Raji (cell line): Measurements from ENCODE around the gene TNFRSF18.

ENCODE experiments used
- POLR2A ChIP-seq: IDR thresholded peaks from 2 replicates; pipeline ENCODE4 v1.6.1; 2011; ENCODE audit warnings: low read depth, low read length, control low read depth; ENCODE audit not compliant: insufficient read depth

TNFRSF18 gene

DNA sequence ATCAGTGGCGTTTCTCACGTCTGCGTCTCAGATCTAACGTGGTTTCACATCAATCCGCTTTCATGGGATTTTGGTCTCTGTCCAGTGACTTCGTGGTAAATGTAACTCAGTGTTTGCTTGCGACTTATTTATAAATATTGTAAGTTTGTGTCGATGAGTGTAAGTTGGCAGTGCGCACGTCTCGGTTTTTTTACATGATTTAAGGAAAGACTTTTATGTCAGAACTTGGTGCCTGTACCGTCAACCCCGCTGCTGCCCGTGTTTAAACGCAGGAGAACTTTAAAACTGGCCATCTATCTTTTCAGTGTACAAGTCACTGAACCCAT is 27.1 kb upstream of the TNFRSF18 start:
- no peak for TF ChIP-seq POLR2A

DNA sequence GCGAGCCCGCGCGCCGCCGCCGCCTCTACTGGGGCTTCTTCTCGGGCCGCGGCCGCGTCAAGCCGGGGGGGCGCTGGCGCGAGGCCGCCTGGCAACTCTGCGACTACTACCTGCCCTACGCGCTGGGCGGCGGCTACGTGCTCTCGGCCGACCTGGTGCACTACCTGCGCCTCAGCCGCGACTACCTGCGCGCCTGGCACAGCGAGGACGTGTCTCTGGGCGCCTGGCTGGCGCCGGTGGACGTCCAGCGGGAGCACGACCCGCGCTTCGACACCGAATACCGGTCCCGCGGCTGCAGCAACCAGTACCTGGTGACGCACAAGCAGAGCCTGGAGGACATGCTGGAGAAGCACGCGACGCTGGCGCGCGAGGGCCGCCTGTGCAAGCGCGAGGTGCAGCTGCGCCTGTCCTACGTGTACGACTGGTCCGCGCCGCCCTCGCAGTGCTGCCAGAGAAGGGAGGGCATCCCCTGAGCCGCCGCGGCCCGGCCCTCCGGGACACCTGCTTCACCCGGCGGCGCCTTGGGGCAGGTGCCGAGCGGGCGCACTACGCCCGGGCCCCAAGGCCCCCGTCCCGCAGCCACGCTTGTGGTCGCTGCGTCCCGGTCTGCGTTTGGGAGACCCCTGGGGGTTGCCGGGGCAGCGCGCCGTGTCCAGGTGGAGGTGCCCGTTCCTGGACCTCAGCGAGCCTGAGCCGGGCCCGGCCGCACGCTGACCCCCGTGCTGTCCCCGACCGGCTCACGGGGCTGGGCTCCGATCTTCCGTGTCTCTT is 26.6 kb upstream of the TNFRSF18 start:
- no peak for TF ChIP-seq POLR2A

DNA sequence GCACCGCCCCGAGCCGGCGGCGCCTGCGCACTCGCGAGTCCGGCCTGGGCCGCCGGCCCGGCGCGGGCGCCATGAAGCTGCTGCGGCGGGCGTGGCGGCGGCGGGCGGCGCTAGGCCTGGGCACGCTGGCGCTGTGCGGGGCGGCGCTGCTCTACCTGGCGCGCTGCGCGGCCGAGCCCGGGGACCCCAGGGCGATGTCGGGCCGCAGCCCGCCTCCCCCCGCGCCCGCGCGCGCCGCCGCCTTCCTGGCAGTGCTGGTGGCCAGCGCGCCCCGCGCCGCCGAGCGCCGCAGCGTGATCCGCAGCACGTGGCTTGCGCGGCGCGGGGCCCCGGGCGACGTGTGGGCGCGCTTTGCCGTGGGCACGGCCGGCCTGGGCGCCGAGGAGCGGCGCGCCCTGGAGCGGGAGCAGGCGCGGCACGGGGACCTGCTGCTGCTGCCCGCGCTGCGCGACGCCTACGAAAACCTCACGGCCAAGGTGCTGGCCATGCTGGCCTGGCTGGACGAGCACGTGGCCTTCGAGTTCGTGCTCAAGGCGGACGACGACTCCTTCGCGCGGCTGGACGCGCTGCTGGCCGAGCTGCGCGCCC is 25.9 kb upstream of the TNFRSF18 start, which contains the start of gene B3GALT6:
TSS of gene B3GALT6 (plus strand) at position 30 of the 588 bp plus-strand sequence. CDS start at position 72, 42 bp downstream.
- peak; percentile 70; the same call in 1 of the 2 replicates for TF ChIP-seq POLR2A

DNA sequence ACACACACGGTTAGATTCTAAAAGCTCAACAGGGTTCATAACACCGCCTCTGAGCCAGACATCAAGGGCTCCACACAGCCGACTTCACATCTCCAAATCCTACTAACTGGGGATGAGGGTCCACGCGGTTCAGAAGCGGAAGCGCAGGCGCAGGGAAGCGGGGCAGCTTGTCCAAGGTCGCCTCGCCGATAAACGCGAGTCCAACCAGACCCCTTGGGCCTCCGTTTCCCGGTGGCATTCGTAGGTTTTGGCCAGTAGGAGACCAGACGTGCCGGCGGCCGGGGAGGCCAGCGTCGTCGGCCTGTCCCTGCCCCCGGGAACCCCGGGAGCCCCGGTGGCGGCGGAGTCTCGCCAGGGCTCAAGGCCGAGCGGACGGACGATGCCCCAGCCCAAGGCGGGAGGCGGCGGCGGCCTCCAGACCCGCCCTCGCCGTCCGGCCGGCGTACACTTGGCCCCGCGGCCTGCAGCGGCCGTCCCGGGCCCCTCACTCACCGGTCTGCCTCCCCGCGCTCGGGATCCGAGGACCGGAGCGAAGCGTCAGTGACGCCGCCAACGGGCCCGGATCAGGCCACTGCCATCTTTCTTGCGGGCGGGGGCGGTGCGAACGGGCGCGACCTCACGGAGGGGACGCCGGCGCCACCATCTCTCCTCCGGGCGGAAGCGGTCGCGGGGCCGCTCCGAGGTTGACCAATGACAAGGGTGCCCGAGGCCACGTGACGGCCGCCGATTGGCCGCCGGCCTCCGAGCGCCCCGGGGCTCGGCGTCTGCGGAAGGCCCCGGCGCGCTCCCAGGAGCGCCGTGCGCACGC is 25.2 kb upstream of the TNFRSF18 start, which contains the start of gene SDF4:
TSS of gene SDF4 (minus strand) at position 602 of the 808 bp plus-strand sequence. CDS start 3,229 bp downstream, outside the sequence.
- TF ChIP-seq POLR2A = peak; percentile 83

DNA sequence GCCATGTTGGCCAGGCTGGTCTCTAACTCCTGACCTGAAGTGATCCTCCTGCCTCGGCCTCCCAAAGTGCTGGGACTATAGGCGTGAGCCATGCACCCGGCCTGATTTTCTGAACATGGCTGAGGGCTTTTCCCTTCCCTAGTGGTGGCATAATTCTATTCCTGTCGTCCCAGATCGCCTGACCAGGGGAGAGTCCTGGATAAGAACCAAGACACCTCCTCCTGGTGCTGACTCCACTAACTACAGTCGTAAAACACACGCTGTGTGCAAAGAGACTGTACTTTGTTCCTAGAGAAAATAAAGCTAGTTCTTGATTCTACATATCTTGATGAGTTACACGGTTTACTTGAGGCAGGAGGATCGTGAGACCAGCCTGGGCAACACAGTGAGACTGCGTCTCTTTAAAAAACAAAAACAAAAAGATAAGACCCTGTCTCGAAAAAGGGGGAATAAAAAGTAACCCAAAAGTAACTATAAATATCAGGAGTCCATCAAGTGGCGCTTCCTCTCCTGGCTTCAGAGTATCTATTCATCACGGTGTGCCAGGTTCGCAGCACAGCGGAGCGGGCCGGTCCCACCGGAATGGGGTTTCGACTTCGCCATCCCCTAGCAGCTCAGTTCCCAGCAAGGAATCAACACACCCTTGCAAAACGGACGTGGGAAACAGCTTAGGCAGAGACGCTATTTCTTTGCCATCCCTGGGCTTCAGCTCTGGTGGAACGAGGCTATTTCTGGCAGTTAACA is 24.4 kb upstream of the TNFRSF18 start:
- no peak for TF ChIP-seq POLR2A

DNA sequence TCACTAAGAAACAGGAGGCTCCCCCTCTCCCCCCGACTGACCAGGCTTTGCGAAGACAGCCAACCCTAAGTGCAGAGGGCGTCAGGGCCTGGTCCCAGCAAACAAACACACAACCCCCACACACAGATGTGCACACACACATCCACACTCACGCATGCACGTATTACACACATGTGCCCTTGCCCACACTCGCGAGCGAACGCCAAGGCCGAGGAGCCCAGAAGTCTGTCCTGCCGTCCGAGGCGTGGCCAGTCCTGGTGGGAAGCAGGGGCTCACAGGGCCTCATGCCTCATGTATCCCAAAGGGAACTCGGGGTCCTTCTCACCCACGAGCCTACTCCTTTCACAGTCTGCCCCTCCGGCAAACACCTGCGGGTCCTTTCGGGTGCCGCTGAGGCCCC is 23.4 kb upstream of the TNFRSF18 start:
- no peak for TF ChIP-seq POLR2A

DNA sequence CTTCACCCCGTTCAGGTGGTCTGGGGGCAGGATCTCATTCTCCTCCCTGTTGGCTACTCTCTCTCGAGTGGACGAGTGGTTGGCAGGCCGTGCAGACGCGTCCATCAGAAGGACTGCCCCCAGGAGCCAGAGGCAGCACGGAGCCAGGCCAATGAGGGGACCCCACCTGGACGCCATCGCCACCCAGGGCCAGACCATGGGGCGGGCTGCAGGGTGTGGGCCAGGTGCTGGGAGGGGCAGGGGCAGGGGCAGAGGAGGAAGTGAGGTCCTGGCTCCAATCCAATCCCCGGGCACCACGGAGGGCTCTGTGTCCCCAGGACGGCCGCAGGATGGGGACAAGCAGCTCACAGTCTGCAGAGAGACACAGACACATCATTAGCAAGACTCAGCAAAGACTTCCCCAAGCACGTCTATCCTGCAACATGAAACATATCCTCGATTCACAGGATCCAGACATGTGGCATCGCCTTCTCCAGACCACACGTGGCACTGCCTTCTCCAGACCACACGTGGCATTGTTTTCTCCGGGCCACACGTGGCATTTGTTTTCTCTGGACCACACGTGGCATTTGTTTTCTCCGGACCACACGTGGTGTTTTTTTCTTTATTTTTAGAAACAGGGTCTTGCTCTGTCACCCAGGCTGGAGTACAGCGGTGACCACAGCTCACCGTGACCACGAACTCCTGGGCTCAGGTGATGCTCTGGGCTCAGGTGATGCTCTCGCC is 22.4 kb upstream of the TNFRSF18 start:
- TF ChIP-seq POLR2A = no peak

DNA sequence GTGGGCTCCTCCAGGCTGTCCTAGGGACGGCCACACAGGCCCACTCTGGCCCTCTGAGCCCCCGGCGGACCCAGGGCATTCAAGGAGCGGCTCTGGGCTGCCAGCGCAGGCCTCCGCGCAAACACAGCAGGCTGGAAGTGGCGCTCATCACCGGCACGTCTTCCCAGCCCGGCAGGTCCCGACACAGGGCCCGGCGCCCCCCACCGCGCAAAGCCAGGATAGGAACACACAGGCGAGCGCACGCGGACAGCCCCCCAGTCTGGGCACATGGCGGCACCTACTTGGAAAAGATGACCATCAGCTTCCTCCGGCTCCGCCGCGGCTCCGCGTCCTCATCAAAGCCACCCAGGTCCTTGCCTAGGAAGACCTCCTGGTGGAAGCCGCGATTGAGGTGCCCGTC is 21.8 kb upstream of the TNFRSF18 start:
- TF ChIP-seq POLR2A = no peak

DNA sequence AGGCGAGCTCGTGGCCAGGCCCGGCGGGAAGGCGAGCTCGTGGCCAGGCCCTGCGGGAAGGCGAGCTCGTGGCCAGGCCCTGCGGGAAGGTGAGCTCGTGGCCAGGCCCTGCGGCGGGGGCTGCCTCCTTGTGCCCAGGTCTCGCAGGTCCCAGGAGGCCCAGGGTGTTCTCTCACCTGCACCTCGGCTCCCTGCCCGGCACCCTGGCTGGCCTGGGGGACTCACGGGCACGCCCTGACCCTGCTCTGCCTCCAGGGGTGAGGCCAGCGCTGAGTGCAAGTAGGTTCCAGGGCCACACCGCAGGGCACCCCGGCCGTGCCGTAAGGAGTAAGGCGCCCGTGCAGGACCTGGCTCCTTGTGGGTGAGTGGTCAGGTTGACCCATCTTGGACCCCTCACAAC is 21.0 kb upstream of the TNFRSF18 start:
- TF ChIP-seq POLR2A = no peak

DNA sequence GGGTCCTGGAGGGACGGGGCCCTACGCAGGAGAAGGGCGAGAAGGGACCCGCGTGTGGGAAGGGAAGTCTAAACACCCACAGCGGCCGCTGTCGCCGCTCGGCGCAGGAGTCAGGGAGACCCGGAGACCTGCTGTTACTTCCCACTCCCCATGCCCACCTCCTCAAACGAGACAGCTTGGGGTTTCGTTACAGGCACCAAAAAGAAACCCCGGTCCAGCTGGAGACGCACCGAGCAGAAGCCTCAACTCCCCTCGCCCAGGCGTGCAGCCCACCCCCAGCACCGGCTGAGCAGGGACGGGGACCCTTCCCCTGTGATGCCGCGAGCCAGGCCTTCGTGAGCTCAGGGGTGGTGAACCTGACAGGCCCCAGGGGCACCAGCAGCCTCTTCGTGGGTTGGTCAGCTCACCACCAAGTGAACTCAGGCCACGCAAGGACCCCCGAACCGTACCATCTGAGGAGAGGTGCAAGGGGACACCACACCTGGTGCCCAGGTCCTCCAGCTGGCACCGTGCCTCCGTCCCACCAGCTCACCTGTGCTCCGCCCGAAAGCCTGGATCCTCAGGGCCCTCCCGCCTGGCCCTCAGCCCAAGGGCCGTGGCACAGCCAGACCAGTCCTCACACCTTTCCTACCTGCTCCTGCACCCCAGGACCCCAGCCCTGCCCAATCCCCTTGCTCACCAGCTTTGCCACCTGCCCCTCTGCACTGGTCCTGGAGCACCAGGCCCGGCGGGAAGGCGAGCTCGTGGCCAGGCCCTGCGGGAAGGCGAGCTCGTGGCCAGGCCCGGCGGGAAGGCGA is 20.4 kb upstream of the TNFRSF18 start:
- TF ChIP-seq POLR2A = no peak

DNA sequence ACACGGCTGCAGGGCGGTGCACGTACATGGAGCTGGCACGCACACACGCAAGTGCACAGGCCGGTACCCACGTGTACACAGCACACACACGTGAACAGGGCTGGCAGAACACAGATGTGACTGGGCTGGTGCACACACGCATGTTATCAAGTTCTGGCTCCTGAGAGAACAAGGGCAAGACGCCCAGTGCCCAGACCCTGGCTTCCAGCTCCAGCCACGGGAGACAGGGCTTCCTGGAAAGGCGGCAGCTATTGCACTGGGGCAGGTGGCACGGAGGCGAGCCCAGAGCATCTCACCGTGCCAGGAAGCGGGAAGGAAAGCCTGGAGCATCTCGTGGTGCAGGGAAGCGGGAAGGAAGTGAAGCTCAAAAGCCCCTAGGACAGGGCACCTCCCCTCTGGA is 19.5 kb upstream of the TNFRSF18 start:
- TF ChIP-seq POLR2A = no peak

DNA sequence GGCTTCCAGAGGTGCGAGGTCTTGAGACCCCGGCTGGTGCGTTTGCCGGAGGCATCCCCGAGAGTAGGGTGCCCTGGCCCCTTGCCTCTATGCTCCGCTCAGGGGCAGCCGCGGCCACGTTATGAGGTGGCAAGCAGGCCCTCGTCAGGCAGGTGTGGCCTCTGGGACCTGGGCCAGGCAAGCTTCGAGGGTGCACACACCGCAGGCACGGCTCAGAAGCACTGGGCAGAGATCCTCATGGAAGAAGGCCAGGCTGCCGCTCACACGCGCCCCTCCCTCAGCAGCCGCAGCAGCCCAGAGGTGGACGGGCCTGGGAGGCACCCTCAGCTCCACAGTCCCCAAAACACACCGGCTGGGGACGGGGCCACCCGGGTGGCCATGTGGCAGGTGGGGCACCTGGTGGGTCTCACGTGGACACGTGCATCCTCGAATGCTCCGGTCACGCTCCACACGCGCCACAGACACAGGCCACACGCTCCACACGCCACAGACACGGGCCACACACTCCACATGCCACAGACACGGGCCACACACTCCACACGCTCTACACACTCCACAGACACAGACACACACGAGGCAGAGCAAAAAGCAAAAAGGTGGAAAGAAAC is 18.9 kb upstream of the TNFRSF18 start:
- TF ChIP-seq POLR2A = no peak

DNA sequence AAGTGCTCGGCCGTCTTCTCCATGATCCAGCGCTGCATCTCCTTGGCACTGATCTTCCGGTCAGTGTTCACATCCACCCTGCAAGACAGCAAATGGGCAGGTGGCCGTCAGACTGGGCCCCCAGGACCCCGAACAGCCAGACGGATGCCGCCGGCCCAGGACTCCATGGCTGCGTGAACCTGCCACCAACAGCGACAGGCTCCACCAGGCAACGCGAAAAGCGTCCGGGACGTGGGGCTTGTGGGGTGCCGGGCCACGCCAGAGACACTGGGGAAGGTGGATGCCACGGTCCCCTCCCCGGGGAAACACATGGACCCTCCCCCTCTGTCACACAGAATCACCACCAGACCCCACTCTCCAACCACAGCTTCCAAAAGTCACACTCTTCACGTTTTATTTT is 17.5 kb upstream of the TNFRSF18 start:
- TF ChIP-seq POLR2A = no peak
